Progenitor cell of endocrine pancreas (in vitro differentiated cells): ENCODE data around the gene ACTL7B. TPM values are rescaled to one million over a fixed set of nuclear protein-coding genes. Genes with fewer than 3 reads are reported as not detected.
"Not testable (repeated sequence)": the region's sequence is repeated elsewhere in the genome, so short reads cannot be mapped to it uniquely, and the experiment has no call there.

Experiments
- DNase-seq: peaks from one replicate; pipeline ENCODE4 v3.0.0; 2021; ENCODE audit warnings: low spot score; ENCODE audit not compliant: unreplicated experiment
- H3K27ac Mint-ChIP-seq: 2 replicates; pipeline ENCODE4 v1.8.0; 2021; ENCODE audit warnings: mild to moderate bottlenecking, moderate library complexity, mixed read lengths
- H3K27me3 Mint-ChIP-seq: 2 replicates; pipeline ENCODE4 v1.8.0; 2021; ENCODE audit warnings: mixed read lengths
- H3K36me3 Mint-ChIP-seq: 2 replicates; pipeline ENCODE4 v1.8.0; 2022; ENCODE audit warnings: mixed read lengths; ENCODE audit not compliant: insufficient read depth
- H3K4me1 Mint-ChIP-seq: 2 replicates; pipeline ENCODE4 v1.8.0; 2021; ENCODE audit warnings: low read depth, mixed read lengths
- H3K4me3 Mint-ChIP-seq: 2 replicates; pipeline ENCODE4 v1.8.0; 2021; ENCODE audit warnings: low read depth, mild to moderate bottlenecking, moderate library complexity, mixed read lengths
- H3K9me3 Mint-ChIP-seq: 2 replicates; pipeline ENCODE4 v1.8.0; 2021; ENCODE audit warnings: low read depth, mixed read lengths
- total RNA-seq: library from RNA; stranded (reverse); gene quantifications from 2 replicates; pipeline ENCODE4 v1.2.1, GENCODE V29; 2021
- TF ChIP-seq, protein P1 (sequence below): fragments of 200-600 bp; sonication (generic); IDR thresholded peaks from one replicate; pipeline ENCODE4 v1.5.0; 2021; ENCODE audit warnings: antibody characterized with exemption, mild to moderate bottlenecking; ENCODE audit not compliant: unreplicated experiment

The ACTL7B gene
- total RNA-seq, 1 donor from 2014 or later, result 0.19 TPM

DNA sequence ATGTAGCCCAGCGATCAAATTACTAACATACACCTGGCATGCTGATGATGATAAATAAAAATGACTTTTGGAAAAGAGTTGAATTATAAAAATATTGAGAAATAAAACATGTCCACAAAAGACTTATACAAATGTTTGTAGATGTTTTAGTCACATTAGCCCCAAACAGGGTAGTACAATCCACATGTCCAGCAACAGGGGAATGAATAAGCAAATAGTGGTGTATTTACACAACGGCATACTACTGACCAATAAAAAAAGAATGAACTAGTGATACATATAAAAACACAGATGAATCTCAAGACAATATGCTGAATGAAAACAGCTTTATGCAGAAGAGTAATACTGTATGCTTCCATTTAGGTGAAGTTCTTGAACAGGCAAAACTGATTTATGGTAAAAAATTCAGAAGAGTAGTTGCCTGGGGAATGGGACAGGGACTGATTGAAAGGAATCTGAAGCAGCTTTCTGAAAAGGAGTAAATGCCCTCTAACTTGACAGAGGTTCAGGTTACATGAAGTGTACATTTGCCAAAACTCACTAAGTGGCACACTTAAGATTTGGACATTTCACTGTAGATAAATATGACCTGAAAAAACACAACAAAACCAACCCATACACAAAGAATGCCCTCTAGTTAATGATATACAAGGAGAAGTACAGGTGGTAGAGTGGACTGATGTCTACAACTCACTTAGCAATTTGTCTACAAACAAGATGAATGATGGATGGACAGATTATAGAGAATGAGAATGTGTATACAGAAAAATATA lies 41.7 kb upstream of the ACTL7B start:
- Mint-ChIP-seq H3K27ac (no peak overlapping the region), H3K4me3 (no peak overlapping the region), H3K4me1 (peaks cover 13% of the 10 kb centered on the region), H3K36me3 (peaks cover 47% of the 10 kb centered on the region), H3K9me3 (no peaks in the 10 kb centered on the region), H3K27me3 (no peaks in the 10 kb centered on the region)
- TF ChIP-seq, protein P1, sequence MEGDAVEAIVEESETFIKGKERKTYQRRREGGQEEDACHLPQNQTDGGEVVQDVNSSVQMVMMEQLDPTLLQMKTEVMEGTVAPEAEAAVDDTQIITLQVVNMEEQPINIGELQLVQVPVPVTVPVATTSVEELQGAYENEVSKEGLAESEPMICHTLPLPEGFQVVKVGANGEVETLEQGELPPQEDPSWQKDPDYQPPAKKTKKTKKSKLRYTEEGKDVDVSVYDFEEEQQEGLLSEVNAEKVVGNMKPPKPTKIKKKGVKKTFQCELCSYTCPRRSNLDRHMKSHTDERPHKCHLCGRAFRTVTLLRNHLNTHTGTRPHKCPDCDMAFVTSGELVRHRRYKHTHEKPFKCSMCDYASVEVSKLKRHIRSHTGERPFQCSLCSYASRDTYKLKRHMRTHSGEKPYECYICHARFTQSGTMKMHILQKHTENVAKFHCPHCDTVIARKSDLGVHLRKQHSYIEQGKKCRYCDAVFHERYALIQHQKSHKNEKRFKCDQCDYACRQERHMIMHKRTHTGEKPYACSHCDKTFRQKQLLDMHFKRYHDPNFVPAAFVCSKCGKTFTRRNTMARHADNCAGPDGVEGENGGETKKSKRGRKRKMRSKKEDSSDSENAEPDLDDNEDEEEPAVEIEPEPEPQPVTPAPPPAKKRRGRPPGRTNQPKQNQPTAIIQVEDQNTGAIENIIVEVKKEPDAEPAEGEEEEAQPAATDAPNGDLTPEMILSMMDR, result no peak
- no peak for DNase-seq

DNA sequence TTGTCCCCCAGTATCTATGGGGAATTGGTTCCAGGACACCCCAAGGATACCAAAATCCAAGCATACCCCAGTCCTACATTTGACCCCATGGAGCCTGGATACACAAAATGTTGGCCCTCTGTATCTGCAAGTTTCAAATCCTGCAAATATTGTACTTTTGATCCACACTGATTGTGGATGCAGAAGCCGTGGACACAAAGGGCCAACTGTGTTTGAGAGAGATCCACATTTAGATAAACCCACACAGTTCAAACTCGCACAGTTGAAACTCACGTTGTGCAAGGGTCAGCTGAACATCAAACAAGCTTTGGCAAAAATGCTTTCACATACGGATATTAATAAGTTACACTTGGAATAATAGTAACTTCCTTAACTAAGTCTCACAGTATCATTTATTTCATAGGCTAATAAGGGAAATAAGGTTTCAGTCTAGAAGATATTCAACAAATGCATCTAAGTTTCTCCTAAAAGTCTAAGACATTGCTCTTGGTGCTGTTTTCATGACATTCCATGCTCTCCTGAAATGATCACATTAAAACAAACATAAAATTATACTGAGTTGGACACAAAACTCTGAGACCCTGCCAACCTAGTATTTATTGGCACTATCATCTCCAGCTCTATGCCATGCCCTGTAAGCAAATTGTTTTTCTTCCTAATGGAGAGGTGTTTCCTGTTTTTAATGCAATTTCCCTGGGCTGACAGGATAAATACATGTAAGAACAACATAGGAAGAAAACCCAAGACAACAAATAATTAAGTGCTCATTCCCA lies 38.6 kb upstream of the ACTL7B start:
- H3K36me3 Mint-ChIP-seq, result peaks cover 48% of the 10 kb centered on the region
- no peaks in the 10 kb centered on the region for H3K9me3 Mint-ChIP-seq
- no peaks in the 10 kb centered on the region for H3K27me3 Mint-ChIP-seq
- H3K27ac Mint-ChIP-seq, result no peak overlapping the region
- no peak for DNase-seq
- TF ChIP-seq, protein P1, result no peak
- peaks cover 17% of the 10 kb centered on the region for H3K4me1 Mint-ChIP-seq
- no peak overlapping the region for H3K4me3 Mint-ChIP-seq

DNA sequence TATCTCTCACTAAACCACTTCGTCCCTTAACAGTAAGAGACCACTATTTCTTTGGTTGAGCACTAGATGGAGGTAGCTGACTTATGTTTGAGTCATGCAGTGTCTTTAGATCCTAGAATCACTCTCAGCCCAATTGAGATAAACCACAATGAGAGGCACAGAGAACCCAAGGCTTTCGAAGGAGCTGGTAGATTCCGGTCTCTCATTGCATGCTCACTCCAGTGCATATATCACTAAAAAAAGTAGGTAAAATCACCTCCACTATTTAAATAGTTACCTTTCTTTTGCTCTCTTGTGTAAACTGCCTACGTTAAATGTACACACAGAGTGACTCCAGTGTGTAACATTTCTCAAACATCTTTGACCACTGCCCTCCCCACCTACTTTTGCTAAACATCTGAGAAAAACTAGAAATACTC lies 33.9 kb upstream of the ACTL7B start:
- Mint-ChIP-seq H3K4me1 (peaks cover 16% of the 10 kb centered on the region), H3K9me3 (no peaks in the 10 kb centered on the region), H3K4me3 (no peak overlapping the region), H3K27ac (no peak overlapping the region), H3K27me3 (no peaks in the 10 kb centered on the region), H3K36me3 (peaks cover 35% of the 10 kb centered on the region)
- TF ChIP-seq, protein P1, result no peak
- no peak for DNase-seq

DNA sequence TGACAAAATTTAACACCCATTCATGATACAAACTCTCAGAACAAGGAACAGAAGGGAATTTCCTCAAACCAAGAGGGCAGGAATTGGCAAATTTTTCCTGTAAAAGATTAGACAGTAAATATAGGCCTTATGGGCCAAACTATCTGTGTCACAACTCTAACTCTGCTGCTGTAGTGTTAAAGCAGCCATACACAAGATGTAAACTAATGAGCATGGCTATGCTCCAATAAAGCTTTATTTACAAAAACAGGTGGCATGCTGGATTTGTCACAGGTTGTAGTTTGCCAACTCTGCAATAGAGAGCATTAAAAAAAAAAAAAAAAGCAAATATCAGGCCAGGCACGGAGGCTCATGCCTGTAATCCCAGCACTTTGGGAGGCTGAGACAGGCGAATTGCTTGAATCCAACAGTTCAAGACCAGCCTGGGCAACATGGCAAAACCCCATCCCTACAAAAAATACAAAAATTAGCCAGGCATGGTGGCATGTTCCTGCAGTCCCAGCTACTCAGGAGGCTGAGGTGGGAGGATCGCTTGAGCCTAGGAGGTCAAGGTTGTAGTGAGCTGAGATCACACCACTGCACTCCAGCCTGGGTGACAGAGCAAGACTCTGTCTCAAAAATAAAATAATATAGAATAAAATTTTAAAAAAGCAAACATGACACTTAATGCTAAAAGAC lies 30.9 kb upstream of the ACTL7B start:
- H3K27ac Mint-ChIP-seq, H3K9me3 Mint-ChIP-seq, DNase-seq, H3K4me3 Mint-ChIP-seq, H3K27me3 Mint-ChIP-seq, H3K4me1 Mint-ChIP-seq: not testable (repeated sequence)
- H3K36me3 Mint-ChIP-seq, result peaks cover 29% of the 10 kb centered on the region

DNA sequence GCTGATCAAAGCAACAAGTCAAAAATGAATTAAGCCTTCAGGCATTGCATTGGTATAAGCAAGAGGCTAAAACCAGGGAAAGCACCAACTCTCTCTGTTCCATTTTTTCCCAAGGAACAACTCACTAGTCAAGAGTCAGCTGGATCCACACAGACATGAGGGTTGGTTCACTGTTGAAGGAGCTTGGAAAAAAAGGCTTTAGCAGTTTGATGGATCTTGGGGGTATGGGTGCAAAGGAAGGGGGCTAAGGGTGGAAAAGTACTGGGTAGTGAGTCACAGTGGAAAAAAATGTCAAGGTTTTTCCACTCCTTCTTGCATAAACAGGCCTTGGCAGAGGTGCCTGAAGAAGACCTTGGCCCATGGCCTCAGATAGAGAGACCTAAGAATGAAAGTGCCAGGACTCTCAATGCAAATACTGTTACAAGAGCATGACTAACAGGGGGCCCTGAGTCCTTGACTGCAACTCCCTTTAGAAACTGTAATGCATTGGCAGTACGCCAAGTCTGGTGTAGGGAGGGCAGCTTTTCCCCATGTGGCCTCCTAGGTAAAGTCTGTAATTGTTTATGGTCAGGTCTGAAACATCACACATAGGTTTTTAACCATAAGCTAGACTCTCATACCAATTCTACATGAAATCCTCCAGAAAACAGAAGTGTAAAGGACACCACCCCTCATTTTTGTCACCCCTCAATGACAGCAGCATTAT lies 30.0 kb upstream of the ACTL7B start:
- no peak overlapping the region for H3K4me3 Mint-ChIP-seq
- H3K4me1 Mint-ChIP-seq, result peaks cover 7% of the 10 kb centered on the region
- TF ChIP-seq, protein P1, result no peak
- H3K27ac Mint-ChIP-seq, result no peak overlapping the region
- no peaks in the 10 kb centered on the region for H3K9me3 Mint-ChIP-seq
- H3K36me3 Mint-ChIP-seq, result peaks cover 27% of the 10 kb centered on the region
- DNase-seq, result no peak
- H3K27me3 Mint-ChIP-seq, result no peaks in the 10 kb centered on the region
